ENCODE results near the gene ZCCHC3. TPM values are rescaled to one million over a fixed set of nuclear protein-coding genes. Genes with fewer than 3 reads are reported as not detected.

The ZCCHC3 gene, protein sequence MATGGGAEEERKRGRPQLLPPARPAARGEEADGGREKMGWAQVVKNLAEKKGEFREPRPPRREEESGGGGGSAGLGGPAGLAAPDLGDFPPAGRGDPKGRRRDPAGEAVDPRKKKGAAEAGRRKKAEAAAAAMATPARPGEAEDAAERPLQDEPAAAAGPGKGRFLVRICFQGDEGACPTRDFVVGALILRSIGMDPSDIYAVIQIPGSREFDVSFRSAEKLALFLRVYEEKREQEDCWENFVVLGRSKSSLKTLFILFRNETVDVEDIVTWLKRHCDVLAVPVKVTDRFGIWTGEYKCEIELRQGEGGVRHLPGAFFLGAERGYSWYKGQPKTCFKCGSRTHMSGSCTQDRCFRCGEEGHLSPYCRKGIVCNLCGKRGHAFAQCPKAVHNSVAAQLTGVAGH
- 0.94 and 1.8 TPM in 2 replicates for polyA plus RNA-seq

DNA sequence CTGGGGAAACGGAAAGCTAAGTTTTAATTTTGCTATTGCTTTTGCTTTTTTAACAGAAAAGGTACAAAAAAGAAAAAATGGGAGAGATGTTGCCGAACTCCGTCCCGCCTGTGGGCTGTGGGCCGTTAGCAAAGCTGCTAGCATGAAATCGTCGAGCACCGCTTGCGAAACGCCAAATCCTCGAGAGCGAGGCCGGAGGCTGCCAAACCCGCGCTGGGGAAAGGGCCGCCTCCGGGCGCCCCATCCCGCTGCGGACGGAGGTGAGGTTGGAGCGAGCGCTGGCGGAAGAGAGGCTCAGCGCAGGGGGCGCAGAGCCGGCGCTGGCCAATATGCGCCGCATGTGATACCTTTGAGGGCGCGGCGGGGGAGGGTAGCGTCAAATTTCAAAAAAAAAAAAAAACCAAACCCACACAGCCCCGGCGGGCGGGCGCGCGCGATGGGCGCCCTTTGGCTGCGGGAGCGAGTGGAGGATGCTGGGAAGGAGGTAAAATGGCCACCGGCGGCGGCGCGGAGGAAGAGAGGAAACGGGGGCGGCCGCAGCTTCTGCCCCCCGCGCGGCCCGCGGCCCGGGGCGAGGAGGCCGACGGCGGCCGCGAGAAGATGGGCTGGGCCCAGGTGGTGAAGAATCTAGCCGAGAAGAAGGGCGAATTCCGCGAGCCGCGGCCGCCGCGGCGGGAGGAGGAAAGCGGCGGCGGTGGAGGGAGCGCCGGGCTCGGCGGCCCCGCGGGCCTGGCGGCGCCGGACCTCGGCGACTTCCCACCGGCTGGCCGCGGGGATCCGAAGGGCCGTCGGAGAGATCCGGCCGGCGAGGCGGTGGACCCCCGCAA lies at the start of gene ZCCHC3:
Gene ZCCHC3 (plus strand): TSS at position 473 of the 827 bp plus-strand sequence. CDS start 17 bp downstream, at position 490.

DNA sequence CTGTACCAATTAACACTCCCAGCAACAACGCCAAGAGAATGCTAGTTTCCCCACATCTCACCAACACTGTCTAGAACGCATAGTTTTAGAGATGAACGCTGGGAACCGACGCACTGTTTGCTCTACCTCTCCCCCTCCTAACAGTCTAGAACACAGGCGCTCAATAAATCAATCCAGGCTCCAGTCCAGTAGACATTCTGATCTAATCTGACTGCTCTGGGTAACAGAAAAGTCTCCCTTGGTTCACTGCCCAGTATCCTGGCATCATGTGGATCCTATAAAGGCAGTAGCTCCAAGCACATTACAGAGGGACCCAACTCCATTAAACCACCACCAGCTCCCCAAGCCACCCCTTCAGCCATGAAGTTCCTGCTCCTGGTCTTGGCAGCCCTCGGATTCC lies 40.0 kb upstream of the ZCCHC3 start, which contains the start of gene DEFB132:
Gene DEFB132 (plus strand): TSS at position 306 of the 400 bp plus-strand sequence. CDS start 55 bp downstream, at position 361.

DNA sequence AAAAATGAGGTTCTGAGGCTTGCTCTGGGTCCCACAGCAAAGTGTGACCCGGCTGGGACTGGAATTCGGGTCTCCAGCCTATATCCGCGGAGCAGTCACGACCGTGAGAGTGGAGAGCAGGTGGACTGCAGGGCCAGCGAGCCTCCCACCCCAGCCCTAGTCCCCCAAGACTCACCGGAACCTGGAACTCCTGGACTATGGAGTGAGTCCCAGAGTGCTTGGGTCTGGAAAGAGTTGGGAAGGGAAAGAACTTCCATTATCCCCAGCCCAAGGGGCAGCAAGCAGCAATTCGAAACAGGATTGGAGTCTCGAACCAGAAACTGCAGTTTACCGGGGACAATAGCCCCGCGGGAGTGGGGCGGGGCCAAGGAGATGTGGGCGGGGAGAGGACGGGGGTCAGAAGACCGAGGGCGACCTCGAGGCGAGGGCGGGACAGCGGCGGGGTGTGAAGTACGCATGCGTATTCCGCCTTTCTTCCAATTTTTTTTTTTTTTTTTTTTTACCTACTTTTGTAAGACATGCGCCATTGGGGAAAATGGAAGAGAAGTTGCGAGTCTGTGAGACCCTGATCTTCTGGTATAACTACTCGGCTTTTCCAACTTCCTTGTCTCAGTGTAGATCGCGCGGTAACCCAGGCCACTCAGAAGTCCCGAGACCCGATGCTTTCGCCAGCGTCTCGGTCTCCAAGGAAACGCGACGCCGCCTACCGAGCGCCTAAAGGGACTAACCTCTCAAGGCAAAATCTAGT lies 7.1 kb upstream of the ZCCHC3 start, which contains the start of gene C20orf96:
Gene C20orf96 (minus strand): TSS at position 667 of the 748 bp plus-strand sequence. CDS start 140 bp downstream, at position 527.

DNA sequence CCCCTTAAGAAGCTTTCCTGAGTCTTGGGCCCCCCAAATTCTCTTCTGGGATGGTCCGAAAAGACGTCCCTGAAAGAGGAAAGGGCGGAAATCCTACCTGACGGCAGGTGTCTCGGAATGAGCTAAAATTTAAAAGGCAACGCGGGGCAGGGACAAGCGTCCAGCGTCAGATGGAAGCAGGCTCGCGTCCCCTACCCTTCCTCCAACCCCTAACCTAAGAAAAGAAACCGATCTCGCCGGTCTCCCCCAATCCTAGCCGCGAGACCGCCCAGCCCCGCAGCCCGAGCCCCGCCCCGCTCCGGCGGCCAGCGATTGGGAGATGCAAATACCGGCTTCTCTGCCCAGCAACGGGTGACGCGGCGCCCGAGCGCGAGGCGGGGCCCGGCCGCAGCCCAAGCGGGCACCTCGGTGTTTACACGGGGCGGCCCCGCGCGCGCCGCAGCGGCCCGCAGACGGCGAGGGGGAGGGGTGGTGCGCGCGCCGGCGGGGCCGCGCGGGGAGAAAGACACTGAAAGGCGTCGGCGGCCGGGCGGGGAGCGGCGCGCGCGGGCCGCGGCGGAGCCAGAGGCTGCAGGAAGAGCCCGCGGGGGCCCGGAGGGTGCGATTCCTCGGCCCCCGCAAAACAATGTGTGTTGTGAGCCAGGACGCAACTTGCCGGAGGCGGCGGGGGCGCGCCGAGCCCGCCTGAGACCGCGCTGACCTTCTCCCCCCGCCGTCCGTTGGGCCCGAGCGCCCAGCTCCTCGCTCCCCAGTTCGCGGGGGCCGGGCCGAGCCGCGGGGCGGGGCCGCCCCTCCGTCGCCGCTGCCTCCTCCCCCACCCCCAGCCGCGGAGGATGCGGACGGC lies 27.9 kb downstream of the ZCCHC3 start, which contains the start of gene SOX12:
Gene SOX12 (plus strand): TSS at position 508 of the 844 bp plus-strand sequence. CDS start 373 bp downstream, outside the sequence.

DNA sequence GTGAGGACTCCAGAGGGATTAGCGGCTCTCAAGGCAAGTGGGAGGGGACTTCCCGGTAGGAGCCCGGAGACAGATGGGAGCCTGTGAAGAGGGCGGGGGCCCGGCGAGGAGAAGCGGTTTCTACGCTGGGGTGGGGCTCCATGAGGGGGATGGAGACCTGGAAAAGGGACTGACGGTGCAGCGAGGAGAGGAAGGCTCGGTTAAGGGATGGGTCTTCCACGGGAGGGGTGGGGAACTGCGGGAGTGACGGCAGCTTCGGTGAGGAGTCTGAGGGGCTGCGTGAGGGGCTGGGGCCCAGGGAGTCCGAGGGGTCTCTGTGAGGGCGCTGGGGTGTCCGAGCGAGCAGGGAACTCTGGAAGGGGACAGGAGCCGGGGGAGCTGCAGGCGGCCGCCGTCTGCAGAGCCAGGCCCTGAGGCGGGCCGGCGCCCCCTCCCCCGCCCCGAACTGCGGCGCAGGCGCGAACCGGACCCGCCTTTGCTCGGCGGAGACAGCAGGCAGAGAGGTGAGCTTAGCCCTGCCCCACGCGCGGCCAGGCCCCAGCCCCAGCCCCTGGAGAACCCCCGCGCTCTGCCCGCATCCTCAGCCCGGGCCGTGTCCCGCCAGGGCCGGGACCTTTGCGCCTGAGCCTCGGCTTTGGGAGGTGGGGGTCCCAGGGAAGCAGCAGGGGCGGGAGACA lies 49.4 kb downstream of the ZCCHC3 start, which contains the start of gene NRSN2:
Gene NRSN2 (plus strand): TSS at position 472 of the 677 bp plus-strand sequence. CDS start 2,533 bp downstream, outside the sequence.

Other genes with a start within 250 kb of the ZCCHC3 start
- not detected in 2 replicates for gene DEFB125, start 209.9 kb upstream of the ZCCHC3 start, polyA plus RNA-seq
- gene DEFB126, start 155.0 kb upstream of the ZCCHC3 start, polyA plus RNA-seq = not detected in 2 replicates
- gene DEFB127, start 140.1 kb upstream of the ZCCHC3 start, polyA plus RNA-seq = not detected in 2 replicates
- not detected in 2 replicates for gene DEFB128, start 107.9 kb upstream of the ZCCHC3 start, polyA plus RNA-seq
- not detected in 2 replicates for gene DEFB129, start 70.3 kb upstream of the ZCCHC3 start, polyA plus RNA-seq
- gene DEFB132, start 39.8 kb upstream of the ZCCHC3 start, polyA plus RNA-seq = not detected in 2 replicates
- 8.5 and 9.2 TPM in 2 replicates for gene C20orf96, start 6.8 kb upstream of the ZCCHC3 start, polyA plus RNA-seq
- gene SOX12, start 28.0 kb downstream of the ZCCHC3 start, polyA plus RNA-seq = 0.24 and 0.98 TPM in 2 replicates
- 97.1 and 111 TPM in 2 replicates for gene NRSN2, start 49.5 kb downstream of the ZCCHC3 start, polyA plus RNA-seq
- gene TRIB3, start 83.2 kb downstream of the ZCCHC3 start, polyA plus RNA-seq = 2.4 TPM in 1 of 2 replicates, not detected in the other
- 7.3 and 9.6 TPM in 2 replicates for gene RBCK1, start 110.7 kb downstream of the ZCCHC3 start, polyA plus RNA-seq
- 9.2 and 12.6 TPM in 2 replicates for gene TBC1D20, start 165.0 kb downstream of the ZCCHC3 start, polyA plus RNA-seq
- gene CSNK2A1, start 246.2 kb downstream of the ZCCHC3 start, polyA plus RNA-seq = 127 and 135 TPM in 2 replicates

All from Purkinje cell (primary cell).